Measurements from ENCODE around the gene DMD. TPM values are rescaled to one million over a fixed set of nuclear protein-coding genes. Genes with fewer than 3 reads are reported as not detected.

Gene DMD
- total and polyA plus RNA-seq, 2 donors from 2014 or later: 4.2 to 17.9 TPM

DNA sequence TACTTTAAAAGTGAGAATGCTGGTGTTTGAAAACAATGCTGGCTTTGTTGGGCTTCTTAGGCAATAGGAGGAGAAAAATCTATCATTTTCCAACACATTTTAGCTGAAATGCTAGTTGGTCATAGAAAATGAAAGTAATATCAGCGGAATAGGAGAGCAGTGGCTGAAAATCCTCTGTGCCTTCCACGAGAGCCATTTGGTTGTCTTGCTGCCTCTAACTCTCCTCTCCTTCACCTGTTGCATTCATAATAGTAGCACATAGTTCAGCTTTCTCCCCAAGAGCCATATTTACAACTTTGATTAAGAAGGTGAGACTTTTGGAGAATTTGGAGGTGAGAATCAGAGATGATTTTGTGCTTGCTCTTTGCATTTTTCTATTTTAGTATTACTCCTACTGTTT lies 1290.1 kb downstream of the DMD start:
- TF ChIP-seq, protein P1, sequence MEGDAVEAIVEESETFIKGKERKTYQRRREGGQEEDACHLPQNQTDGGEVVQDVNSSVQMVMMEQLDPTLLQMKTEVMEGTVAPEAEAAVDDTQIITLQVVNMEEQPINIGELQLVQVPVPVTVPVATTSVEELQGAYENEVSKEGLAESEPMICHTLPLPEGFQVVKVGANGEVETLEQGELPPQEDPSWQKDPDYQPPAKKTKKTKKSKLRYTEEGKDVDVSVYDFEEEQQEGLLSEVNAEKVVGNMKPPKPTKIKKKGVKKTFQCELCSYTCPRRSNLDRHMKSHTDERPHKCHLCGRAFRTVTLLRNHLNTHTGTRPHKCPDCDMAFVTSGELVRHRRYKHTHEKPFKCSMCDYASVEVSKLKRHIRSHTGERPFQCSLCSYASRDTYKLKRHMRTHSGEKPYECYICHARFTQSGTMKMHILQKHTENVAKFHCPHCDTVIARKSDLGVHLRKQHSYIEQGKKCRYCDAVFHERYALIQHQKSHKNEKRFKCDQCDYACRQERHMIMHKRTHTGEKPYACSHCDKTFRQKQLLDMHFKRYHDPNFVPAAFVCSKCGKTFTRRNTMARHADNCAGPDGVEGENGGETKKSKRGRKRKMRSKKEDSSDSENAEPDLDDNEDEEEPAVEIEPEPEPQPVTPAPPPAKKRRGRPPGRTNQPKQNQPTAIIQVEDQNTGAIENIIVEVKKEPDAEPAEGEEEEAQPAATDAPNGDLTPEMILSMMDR (IDR thresholded peaks at IDR 0.05; ENCODE audit: borderline replicate concordance, extremely low read depth, insufficient read depth): no peak
- no peak for DNase-seq
- intact Hi-C loops (cut with DNase I): no loop called here
- Histone ChIP-seq H3K4me1 (ENCODE audit: control insufficient read depth in 2 of 3, insufficient read depth in 2 of 3, low read depth in 1 of 3, low read length in 3 of 3) (no peaks in the 10 kb centered on the region), H3K9me3 (ENCODE audit: control insufficient read depth in 2 of 3, insufficient read depth in 1 of 3, low read length in 3 of 3) (no peaks in the 10 kb centered on the region), H3K9ac (ENCODE audit: low read length in 3 of 3) (no peak overlapping the region), H3K4me3 (ENCODE audit: low read length in 3 of 3) (no peak overlapping the region), H3K27me3 (ENCODE audit: control insufficient read depth, insufficient read depth, low read length) (no peaks in the 10 kb centered on the region), H3K27ac (ENCODE audit: low read depth in 2 of 2, low read length in 2 of 2) (no peak overlapping the region), H3K36me3 (ENCODE audit: control insufficient read depth in 2 of 3, insufficient read depth in 3 of 3, low read length in 3 of 3) (no peaks in the 10 kb centered on the region)
- FAIRE-seq: no peak

DNA sequence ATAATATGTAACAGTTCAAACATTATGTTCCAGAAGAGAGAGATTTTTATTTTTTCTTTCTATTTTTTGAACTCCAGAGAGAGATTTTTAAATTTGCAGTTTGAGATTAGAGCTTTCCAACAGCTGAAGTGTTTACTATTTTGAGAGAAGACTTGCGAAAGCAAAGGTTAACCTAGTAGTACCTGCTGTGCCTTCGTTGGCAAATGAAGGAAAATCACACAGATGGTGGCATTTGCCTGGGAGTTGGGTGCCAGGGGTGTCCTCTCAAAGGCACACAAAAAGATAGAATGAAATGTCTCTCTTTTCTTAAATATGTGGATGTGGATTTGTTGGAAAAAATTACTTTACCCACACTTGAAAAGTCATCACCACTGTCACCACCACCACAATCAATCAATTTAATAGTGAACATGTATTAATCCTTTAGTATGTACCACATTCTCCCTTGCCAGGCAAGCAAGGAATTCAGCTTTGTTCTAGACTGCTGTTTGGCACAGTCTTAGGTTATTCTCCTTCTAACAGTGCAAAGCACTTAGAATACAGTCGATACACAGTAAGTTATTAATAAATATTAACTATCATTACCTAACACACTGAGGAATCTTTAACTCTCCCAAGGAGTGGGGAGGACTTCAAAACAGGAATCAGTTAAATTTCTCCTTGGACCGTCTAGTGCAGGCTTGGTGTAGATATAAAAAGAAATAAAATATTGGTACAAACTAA lies 1301.3 kb downstream of the DMD start:
- DNase-seq (no peak), FAIRE-seq (no peak)
- intact Hi-C loops (cut with DNase I): no loop called here
- Histone ChIP-seq H3K27me3 (ENCODE audit: control insufficient read depth, insufficient read depth, low read length) (no peaks in the 10 kb centered on the region), H3K4me3 (ENCODE audit: low read length in 3 of 3) (no peak overlapping the region), H3K27ac (ENCODE audit: low read depth in 2 of 2, low read length in 2 of 2) (no peak overlapping the region), H3K9ac (ENCODE audit: low read length in 3 of 3) (no peak overlapping the region), H3K36me3 (ENCODE audit: control insufficient read depth in 2 of 3, insufficient read depth in 3 of 3, low read length in 3 of 3) (no peaks in the 10 kb centered on the region), H3K9me3 (ENCODE audit: control insufficient read depth in 2 of 3, insufficient read depth in 1 of 3, low read length in 3 of 3) (no peaks in the 10 kb centered on the region), H3K4me1 (ENCODE audit: control insufficient read depth in 2 of 3, insufficient read depth in 2 of 3, low read depth in 1 of 3, low read length in 3 of 3) (no peaks in the 10 kb centered on the region)
- TF ChIP-seq, protein P1 (IDR thresholded peaks at IDR 0.05; ENCODE audit: borderline replicate concordance, extremely low read depth, insufficient read depth): no peak

DNA sequence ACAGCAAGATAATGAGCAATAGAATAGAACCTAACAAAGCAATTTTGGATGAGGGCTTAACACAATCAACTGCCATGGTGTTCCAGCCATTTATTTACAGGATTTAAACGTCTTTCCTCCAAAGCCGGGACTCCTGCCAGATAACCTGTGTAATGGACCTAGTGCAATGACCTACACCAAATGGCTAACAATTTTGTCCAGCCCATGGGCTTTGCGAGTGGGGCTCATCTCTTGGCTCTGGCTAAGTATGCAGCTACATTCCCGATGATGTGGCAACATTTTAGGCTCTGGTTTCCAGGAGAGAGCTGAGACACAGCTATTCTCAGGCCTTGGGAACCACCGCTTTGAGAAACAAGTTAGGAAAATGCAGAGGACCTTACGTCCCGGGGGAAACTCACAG lies 1317.2 kb downstream of the DMD start:
- FAIRE-seq: no peak

More for the DNA sequence above, 1317.2 kb downstream of the DMD start:
- Histone ChIP-seq H3K4me1 (ENCODE audit: control insufficient read depth in 2 of 3, insufficient read depth in 2 of 3, low read depth in 1 of 3, low read length in 3 of 3) (no peaks in the 10 kb centered on the region), H3K9me3 (ENCODE audit: control insufficient read depth in 2 of 3, insufficient read depth in 1 of 3, low read length in 3 of 3) (no peaks in the 10 kb centered on the region), H3K27me3 (ENCODE audit: control insufficient read depth, insufficient read depth, low read length) (no peaks in the 10 kb centered on the region), H3K27ac (ENCODE audit: low read depth in 2 of 2, low read length in 2 of 2) (no peak overlapping the region), H3K36me3 (ENCODE audit: control insufficient read depth in 2 of 3, insufficient read depth in 3 of 3, low read length in 3 of 3) (no peaks in the 10 kb centered on the region), H3K4me3 (ENCODE audit: low read length in 3 of 3) (no peak overlapping the region), H3K9ac (ENCODE audit: low read length in 3 of 3) (no peak overlapping the region)
- TF ChIP-seq, protein P1 (IDR thresholded peaks at IDR 0.05; ENCODE audit: borderline replicate concordance, extremely low read depth, insufficient read depth): no peak
- DNase-seq: no peak
- intact Hi-C loops (cut with DNase I): no loop called here

Measured in kidney (tissue), 14 donors.